Measurements from ENCODE around the gene POU2F1. TPM values are rescaled to one million over a fixed set of nuclear protein-coding genes. Genes with fewer than 3 reads are reported as not detected.

The POU2F1 gene
- total RNA-seq, 1 donor from 2014 or later: 16.6 TPM

- intact Hi-C loops (cut with micrococcal nuclease): no loop called here
Measured at GRCh38 chr1:167360120-167360519, 139.4 kb downstream of the POU2F1 start.

GRCh38 chr1:167362638-167363037 lies 142.0 kb downstream of the POU2F1 start:
- intact Hi-C loops (cut with micrococcal nuclease): no loop called here

- intact Hi-C loops (cut with micrococcal nuclease): no loop called here
Measured at GRCh38 chr1:167364826-167365225, 144.1 kb downstream of the POU2F1 start.

DNA sequence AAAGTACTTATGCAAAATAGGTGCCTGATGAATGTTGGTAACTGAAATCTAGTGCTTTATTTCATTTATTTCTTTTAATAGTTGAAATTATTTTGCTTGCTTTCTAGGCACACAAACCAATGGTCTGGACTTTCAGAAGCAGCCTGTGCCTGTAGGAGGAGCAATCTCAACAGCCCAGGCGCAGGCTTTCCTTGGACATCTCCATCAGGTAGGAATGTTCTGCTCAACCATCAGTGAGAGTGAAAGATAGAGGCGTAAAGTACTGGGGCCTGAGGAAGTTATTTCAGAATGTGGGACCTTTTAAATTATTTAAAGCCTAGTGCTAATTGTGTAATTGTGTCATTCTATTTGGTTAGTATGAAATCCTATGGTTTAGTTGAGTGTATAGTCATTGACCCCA lies 144.7 kb downstream of the POU2F1 start:
- intact Hi-C loops (cut with micrococcal nuclease): no loop called here

- intact Hi-C loops (cut with micrococcal nuclease): no loop called here
Measured at GRCh38 chr1:167367705-167368104, 147.0 kb downstream of the POU2F1 start.

GRCh38 chr1:167369175-167369574 lies 148.5 kb downstream of the POU2F1 start:
- intact Hi-C loops (cut with micrococcal nuclease): no loop called here

DNA sequence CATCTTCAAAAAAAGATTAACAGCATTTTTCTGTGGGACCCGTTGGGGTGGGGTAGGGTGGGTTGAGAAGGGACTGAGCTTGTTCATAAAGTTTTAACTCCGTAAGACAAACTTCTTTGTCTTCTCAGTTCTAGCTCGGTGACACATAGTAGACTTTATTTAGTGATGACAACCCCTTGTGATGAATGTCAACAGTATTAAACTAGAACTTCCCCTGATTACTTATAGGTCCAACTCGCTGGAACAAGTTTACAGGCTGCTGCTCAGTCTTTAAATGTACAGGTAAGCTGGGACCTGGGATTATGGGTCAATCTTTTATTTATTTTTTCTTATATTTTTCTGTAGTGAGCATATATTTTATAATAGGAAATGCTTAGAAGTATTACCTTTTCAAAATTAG lies 149.2 kb downstream of the POU2F1 start:
- intact Hi-C loops (cut with micrococcal nuclease): no loop called here

DNA sequence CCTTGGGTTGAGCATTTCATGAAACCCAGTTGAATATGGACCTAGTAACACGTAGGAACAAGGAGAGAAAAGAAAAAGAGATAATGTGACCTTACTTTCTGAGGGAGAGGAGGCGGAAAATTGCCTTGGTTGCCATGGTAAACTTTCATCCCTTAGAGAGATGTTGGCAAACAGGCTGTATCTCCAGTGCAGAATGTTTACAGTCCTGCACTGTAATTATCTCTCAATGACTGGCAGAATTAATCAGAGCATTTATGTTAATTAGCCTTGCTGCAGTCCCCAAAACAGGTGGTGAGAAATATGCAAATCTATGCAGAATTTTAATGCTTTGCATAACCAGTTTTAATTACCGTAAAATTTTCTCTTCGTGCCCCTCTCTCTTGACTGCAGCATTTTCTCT lies 150.3 kb downstream of the POU2F1 start:
- intact Hi-C loops (cut with micrococcal nuclease): no loop called here

- intact Hi-C loops (cut with micrococcal nuclease): no loop called here
Measured at GRCh38 chr1:167373398-167373797, 152.7 kb downstream of the POU2F1 start.

- intact Hi-C loops (cut with micrococcal nuclease): no loop called here
Measured at GRCh38 chr1:167373986-167374385, 153.3 kb downstream of the POU2F1 start.

GRCh38 chr1:167375949-167376348 lies 155.3 kb downstream of the POU2F1 start:
- intact Hi-C loops (cut with micrococcal nuclease): no loop called here

DNA sequence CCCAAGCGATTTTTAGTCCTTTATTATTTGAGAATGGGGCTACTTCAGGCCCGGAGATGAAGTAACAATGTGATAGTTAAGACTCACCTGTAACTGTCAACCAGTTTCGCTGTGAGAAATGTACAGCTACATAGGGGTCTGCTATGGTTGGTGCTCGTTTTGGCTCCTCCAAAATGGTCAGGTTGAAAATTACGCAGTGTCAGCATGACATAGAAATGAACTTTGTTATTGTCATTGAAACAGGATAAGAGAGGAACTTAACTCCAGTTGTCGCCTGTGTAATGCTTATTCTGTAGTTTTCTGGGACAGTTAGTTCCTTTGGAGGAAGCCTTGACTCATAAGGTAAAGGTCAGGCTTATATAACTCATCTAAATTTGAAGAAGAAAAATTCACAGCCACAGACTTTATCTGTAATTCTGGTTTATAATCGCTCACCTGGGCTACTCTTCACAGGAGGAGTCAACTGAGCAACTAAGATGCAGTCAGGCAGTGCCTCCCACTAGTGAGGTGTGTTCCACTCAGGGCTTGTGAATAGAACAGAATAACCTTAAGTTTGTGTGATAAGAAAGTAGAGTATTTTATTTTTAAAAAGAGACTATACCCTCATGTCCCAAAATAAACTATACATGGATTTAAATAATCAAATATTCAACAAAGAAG lies 166.7 kb downstream of the POU2F1 start:
- intact Hi-C loops (cut with micrococcal nuclease): no loop called here

- intact Hi-C loops (cut with micrococcal nuclease): no loop called here
Measured at GRCh38 chr1:167388976-167389375, 168.3 kb downstream of the POU2F1 start.

- intact Hi-C loops (cut with micrococcal nuclease): no loop called here
Measured at GRCh38 chr1:167392200-167392696, 171.6 kb downstream of the POU2F1 start.

DNA sequence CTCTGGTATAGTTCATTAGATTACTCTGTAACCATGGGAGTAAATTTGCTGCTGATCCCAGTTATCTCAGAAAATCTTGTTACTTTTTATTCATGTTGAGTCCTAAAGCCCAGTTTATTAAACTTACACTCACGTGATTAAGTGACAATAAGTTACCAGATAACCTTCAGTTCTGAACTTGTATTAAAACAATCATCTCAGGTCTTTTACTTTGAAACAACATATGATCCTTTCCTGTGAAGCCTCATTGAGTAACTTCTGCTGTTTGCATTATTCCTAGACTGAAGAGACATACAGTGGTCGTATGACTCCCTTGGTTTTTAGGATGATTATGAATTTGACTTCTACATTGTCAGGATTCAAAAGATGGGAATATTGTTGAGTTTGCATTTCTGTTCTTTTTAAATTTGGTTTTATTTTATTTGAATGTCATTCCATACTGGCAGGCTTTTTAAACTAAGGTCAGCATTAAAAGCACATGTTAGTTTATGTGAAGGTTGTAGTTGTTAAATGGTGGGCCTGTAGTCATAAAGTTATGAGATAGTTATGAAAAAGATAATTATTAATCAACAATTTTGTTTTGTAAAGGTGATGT lies 179.8 kb downstream of the POU2F1 start:
- intact Hi-C loops (cut with micrococcal nuclease): loop anchor here (2.0 to 10.0 kb wide), 3 partner anchors 132 to 488 kb away; no protein-coding TSS in a partner anchor

DNA sequence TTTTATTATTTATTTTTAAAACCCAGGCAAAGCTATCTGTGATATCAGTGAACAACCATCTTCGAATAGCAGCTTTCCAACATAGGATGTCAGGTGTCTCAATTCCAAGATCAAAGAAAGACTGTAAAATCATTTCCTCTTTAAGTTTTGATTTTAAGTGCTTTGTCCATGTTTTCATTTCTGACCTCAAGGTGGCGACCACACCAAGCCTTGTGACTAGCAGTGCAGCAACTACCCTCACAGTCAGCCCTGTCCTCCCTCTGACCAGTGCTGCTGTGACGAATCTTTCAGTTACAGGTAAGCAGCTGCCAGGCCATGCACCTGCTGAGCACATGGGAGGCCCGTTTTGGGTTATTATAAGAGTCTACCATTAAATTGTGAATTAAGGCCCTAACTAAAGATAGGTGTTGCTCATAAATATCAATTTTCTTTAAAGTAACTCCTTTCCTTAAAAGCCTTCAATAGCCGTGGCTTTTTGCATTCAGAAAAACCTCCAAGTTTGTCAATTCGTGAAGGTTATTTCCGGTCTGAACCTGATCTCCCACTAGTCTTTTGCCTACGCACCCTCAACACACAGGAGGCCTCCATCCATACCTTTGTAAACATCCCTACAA lies 180.7 kb downstream of the POU2F1 start:
- intact Hi-C loops (cut with micrococcal nuclease): loop anchor here (1.0 to 10.0 kb wide), 8 partner anchors 41 to 489 kb away; partner anchors contain the start of gene CD247

DNA sequence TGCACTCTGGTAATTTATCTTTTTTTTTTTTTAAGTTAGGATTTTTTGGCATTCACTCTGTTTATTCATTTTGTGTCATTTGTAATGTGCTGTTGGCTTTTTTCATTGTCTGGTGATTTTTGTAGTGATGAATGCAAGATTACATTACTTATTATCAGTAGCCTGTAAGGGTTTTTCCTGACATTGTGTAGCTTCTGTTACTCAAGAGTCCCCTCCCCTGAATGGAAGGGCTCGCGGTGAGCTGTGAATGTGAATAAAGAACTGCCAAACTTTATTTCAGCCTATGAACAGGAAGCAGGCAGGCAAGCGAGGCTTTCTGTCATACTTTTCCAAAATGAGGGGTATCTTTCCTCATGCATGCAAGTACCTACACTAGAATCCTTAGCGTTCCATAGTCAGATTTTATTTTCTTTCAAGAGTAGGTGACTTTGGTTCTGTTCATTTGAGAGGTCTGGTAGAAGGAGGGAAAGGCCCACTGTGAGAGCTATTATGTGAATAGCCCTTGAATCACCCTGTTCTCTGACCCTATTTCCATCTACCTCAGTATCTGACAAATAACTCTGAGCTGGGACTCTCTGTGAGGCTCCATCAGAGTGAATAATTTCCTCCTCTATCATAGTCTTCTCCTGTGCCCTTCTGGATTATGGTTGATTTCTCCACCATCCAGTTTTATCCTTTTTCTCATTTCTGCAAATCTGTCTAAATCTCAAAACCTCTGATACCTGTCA lies 183.6 kb downstream of the POU2F1 start:
- intact Hi-C loops (cut with micrococcal nuclease): loop anchor here (5.0 to 10.0 kb wide), 2 partner anchors 340 to 492 kb away; no protein-coding TSS in a partner anchor

GRCh38 chr1:167404908-167405307 lies 184.2 kb downstream of the POU2F1 start:
- intact Hi-C loops (cut with micrococcal nuclease): loop anchor here (5.0 to 10.0 kb wide), 2 partner anchors 340 to 493 kb away; no protein-coding TSS in a partner anchor

- intact Hi-C loops (cut with micrococcal nuclease): loop anchor here (2.0 to 10.0 kb wide), 2 partner anchors 140 to 344 kb away; no protein-coding TSS in a partner anchor
Measured at GRCh38 chr1:167408355-167408754, 187.7 kb downstream of the POU2F1 start.

DNA sequence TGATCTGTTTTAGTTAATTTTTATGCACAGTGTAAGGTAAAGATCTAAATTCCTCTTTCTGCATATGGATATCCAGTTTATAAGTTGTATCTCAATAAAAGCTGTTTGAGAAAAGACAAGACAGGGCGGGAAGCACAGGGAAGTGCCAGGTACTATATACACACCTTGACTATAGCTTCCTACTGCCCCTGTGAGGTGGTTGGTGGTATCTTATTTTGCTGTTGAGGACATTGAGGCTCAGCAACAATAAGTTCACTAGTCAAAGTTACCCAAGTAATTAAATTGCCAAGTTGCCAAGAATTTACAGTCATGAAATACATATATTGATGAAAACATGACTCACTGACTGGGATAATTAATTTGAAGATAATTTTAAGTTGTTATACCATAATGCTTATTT lies 188.5 kb downstream of the POU2F1 start:
- intact Hi-C loops (cut with micrococcal nuclease): loop anchor here (2.0 to 10.0 kb wide), 2 partner anchors 140 to 344 kb away; no protein-coding TSS in a partner anchor

- intact Hi-C loops (cut with micrococcal nuclease): no loop called here
Measured at GRCh38 chr1:167412072-167412471, 191.4 kb downstream of the POU2F1 start.

Measured in T-helper 1 cell treated with Interleukin-12 subunit alpha and Interleukin-12 subunit beta and Interleukin-4 antibody, amounts not matched to agents 30 ng/mL and 1 ng/mL, for 36 hours (primary cell).